ENCODE measurements around the gene RNF111.

RNF111 gene

DNA sequence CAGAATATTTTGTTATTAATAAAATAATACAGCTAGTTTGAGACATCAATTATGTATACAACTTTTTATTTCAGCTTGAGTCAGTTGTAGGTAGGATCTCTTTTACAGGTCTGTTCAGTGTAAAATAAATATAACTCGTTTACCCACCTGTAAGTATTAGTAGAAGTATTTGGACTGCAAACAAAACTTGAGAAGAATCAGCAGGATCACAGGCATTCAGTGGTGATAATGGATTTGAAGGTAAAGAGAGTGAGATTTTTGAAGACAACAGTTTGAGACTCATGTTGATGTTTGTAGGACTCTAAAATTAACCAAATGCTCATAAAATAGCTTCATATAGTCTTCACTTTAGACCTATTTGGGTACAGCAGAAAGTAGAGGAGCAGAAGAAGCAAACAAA lies 82.0 kb downstream of the RNF111 start:
- H3K4me3 ChIP-seq (ENCODE audit: low read length), result no peak overlapping the region
- TF ChIP-seq, protein P1, sequence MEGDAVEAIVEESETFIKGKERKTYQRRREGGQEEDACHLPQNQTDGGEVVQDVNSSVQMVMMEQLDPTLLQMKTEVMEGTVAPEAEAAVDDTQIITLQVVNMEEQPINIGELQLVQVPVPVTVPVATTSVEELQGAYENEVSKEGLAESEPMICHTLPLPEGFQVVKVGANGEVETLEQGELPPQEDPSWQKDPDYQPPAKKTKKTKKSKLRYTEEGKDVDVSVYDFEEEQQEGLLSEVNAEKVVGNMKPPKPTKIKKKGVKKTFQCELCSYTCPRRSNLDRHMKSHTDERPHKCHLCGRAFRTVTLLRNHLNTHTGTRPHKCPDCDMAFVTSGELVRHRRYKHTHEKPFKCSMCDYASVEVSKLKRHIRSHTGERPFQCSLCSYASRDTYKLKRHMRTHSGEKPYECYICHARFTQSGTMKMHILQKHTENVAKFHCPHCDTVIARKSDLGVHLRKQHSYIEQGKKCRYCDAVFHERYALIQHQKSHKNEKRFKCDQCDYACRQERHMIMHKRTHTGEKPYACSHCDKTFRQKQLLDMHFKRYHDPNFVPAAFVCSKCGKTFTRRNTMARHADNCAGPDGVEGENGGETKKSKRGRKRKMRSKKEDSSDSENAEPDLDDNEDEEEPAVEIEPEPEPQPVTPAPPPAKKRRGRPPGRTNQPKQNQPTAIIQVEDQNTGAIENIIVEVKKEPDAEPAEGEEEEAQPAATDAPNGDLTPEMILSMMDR (IDR thresholded peaks at IDR 0.05; ENCODE audit: insufficient read depth, low read depth, low read length, missing control alignments), result no peak
- DNase-seq (ENCODE audit: low read depth), result no peak

DNA sequence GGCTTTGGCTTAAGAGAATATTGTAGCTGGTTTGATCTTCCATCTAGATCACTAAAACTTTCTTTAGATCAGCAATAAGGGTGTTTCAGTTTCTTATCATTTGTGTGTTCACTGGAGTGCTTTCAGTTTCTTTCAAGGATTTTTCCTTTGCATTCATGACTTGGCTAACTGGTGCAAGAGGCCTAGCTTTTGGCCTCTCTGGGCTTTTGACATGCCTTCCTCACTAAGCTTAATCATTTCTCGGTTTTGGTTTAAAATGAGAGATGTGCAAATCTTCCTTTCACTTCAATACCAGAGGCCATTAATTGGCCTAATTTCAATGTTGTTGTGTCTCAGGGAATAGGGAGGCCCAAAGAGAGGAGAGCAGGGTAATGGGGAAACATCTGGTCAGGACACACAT lies 87.1 kb downstream of the RNF111 start:
- no peak for DNase-seq (ENCODE audit: low read depth)
- TF ChIP-seq, protein P1 (IDR thresholded peaks at IDR 0.05; ENCODE audit: insufficient read depth, low read depth, low read length, missing control alignments), result no peak
- no peak overlapping the region for H3K4me3 ChIP-seq (ENCODE audit: low read length)

DNA sequence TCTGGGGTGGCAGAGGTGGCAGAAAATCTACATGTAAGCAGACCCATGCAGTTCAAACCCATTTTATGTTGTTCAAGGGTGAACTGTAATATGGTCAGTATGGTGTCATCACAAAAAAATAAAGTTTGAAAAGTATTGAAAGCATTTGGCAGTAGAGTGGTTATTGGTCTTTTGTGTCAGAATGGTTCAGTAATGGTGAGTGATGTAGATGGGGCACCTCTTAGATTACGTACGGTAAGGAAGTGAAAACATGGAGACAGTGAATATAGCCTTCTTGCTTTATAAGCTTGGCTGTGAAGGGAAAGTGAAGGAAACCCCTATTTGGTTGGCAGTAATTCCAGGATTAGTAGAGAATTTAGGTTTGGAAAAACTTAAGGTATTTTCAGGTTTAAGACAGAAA lies 100.3 kb downstream of the RNF111 start:
- no peak overlapping the region for H3K4me3 ChIP-seq (ENCODE audit: low read length)
- TF ChIP-seq, protein P1 (IDR thresholded peaks at IDR 0.05; ENCODE audit: insufficient read depth, low read depth, low read length, missing control alignments), result no peak
- DNase-seq (ENCODE audit: low read depth), result no peak

DNA sequence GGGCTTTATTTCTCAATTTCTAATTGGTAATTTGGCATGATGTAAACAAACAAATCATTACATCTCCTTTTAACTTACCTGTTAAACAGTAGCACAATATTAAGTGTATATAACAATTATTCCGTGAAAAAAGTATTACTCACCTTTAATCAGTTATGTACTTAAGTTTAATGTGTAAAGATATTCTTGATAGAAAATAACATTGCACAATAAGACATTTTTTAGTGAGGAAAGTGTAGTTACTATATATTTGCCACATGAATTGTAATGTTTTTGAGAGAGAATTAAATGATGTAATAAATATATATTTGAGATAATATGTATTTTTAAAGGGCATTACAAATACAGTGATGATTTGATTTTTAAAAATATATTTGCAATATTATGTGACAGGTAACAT lies 106.6 kb downstream of the RNF111 start:
- H3K4me3 ChIP-seq (ENCODE audit: low read length), result no peak overlapping the region
- TF ChIP-seq, protein P1 (IDR thresholded peaks at IDR 0.05; ENCODE audit: insufficient read depth, low read depth, low read length, missing control alignments), result no peak
- no peak for DNase-seq (ENCODE audit: low read depth)

DNA sequence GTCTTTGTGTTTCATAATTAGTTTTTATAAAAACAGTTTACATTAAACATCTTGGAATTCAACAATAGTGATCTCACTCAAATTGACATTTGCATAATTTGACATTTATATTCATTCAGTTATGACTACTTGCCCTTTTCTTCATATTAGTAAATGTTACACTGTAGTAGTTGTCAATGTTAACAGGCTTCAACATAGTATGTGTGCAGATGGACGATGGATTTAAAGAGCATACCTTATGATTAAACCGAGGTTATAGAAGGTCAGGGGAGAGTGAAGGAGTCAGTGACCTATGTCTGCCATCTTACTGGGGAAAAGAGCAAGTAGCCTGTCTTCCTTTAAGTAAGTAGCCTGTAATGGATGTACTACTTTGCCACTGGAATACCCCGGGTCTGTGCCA lies 109.0 kb downstream of the RNF111 start:
- no peak overlapping the region for H3K4me3 ChIP-seq (ENCODE audit: low read length)
- TF ChIP-seq, protein P1 (IDR thresholded peaks at IDR 0.05; ENCODE audit: insufficient read depth, low read depth, low read length, missing control alignments), result no peak
- no peak for DNase-seq (ENCODE audit: low read depth)

DNA sequence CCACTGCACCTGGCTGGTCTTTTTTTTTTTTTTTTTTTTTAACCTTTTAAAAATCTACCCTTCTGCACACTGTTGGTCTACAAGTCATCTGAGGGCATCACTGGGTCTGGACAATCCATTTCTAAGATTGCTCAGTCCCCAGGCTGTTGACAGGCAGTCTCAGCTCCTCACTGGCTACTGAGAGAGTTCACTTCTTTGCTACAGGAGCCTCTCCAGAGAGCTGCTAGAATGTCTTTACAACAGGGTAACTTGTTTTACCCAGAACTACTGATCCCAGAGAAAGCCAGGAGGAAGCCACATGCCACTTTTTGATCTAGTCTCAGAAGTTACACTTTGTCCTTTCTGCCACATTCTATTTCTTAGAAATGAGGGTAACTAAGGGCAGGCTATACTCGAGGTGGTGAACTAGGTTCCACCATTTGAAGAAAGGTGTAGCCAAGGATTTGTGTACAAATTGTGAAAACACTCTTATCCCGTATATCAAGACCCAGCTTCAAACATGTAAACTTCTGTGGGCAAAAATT lies 111.8 kb downstream of the RNF111 start:
- no peak overlapping the region for H3K4me3 ChIP-seq (ENCODE audit: low read length)
- DNase-seq (ENCODE audit: low read depth), result no peak
- TF ChIP-seq, protein P1 (IDR thresholded peaks at IDR 0.05; ENCODE audit: insufficient read depth, low read depth, low read length, missing control alignments), result no peak

DNA sequence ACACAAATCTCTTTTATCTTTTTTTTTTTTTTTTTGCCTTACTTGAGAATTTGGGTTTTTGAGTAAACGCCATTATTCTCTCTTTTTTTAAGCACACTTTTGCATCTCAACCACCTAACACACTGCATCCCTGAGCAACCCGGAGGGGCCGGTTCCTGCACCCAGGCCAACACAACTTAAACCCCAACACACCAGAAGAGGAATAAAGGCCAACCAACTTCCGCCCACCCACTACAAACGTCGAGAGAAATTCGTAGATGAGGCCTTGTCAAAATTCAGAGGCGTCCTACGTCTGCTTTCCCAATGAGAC lies 117.1 kb downstream of the RNF111 start:
- no peak for DNase-seq (ENCODE audit: low read depth)
- TF ChIP-seq, protein P1 (IDR thresholded peaks at IDR 0.05; ENCODE audit: insufficient read depth, low read depth, low read length, missing control alignments), result no peak

More for the DNA sequence above, 117.1 kb downstream of the RNF111 start:
- peak overlapping the region; percentile 87 for H3K4me3 ChIP-seq (ENCODE audit: low read length)

Data from epithelial cell of esophagus (primary cell).